SK-N-MC (cell line): ENCODE results near the gene RBMXL3.
"Not testable (repeated sequence)": the region's sequence is repeated elsewhere in the genome, so short reads cannot be mapped to it uniquely, and the experiment has no call there.

Experiments used
- EZH2 ChIP-seq: fragments of 200-600 bp; sonication (generic); IDR thresholded peaks from one replicate; pipeline ENCODE4 v1.6.1; 2017; ENCODE audit warnings: antibody characterized with exemption
- FOXP2 ChIP-seq: optimal IDR thresholded peaks from 2 replicates; pipeline ENCODE3; 2011; ENCODE audit warnings: mild to moderate bottlenecking, moderate library complexity; ENCODE audit not compliant: insufficient read depth; ENCODE audit errors: extremely low read length, control extremely low read depth
- POLR2AphosphoS5 ChIP-seq: IDR thresholded peaks from 2 replicates; pipeline ENCODE4 v1.6.1; 2012; ENCODE audit warnings: mild to moderate bottlenecking, low read depth, low read length, borderline replicate concordance

- not testable (repeated sequence) for TF ChIP-seq EZH2, POLR2AphosphoS5, FOXP2
Measured at GRCh38 chrX:115217346-115217745, 28.1 kb downstream of the RBMXL3 start.
